Measurements from ENCODE around the gene DOCK7.

The DOCK7 gene

GRCh38 chr1:62450301-62450700, 237.9 kb downstream of the DOCK7 start:
- DNase-seq (ENCODE audit: low read depth in 4 of 4, low spot score in 1 of 4): no peak

GRCh38 chr1:62448221-62448933, 239.8 kb downstream of the DOCK7 start:
- DNase-seq (ENCODE audit: low read depth in 4 of 4, low spot score in 1 of 4): no peak

GRCh38 chr1:62444701-62445100, 243.5 kb downstream of the DOCK7 start:
- no peak for DNase-seq (ENCODE audit: low read depth in 4 of 4, low spot score in 1 of 4)

- no peak for DNase-seq (ENCODE audit: low read depth in 4 of 4, low spot score in 1 of 4)
Measured at GRCh38 chr1:62439652-62440371, 248.4 kb downstream of the DOCK7 start.

GRCh38 chr1:62438163-62438562, 250.0 kb downstream of the DOCK7 start:
- DNase-seq (ENCODE audit: low read depth in 4 of 4, low spot score in 1 of 4): no peak

GRCh38 chr1:62437273-62437940, 250.8 kb downstream of the DOCK7 start:
- DNase-seq (ENCODE audit: low read depth in 4 of 4, low spot score in 1 of 4): peak in 3 of 4 experiments; percentile 12 to 13 (median 12)

GRCh38 chr1:62436466-62437272, 251.5 kb downstream of the DOCK7 start, which contains the start of gene USP1:
TSS of gene USP1 (plus strand) at chr1:62437049. CDS start at chr1:62439868, 2,819 bp downstream.
- peak; percentile 83 to 95 (median 91) for DNase-seq (ENCODE audit: low read depth in 4 of 4, low spot score in 1 of 4)

- DNase-seq (ENCODE audit: low read depth in 4 of 4, low spot score in 1 of 4): peak; percentile 74 to 91 (median 88)
Measured at GRCh38 chr1:62436039-62436465, 252.1 kb downstream of the DOCK7 start.

GRCh38 chr1:62435231-62436038, 252.8 kb downstream of the DOCK7 start:
- peak in 1 of 4 experiments; percentile 11 for DNase-seq (ENCODE audit: low read depth in 4 of 4, low spot score in 1 of 4)

GRCh38 chr1:62434618-62435001, 253.6 kb downstream of the DOCK7 start:
- no peak for DNase-seq (ENCODE audit: low read depth in 4 of 4, low spot score in 1 of 4)

GRCh38 chr1:62433861-62434617, 254.1 kb downstream of the DOCK7 start:
- DNase-seq (ENCODE audit: low read depth in 4 of 4, low spot score in 1 of 4): no peak

- DNase-seq (ENCODE audit: low read depth in 4 of 4, low spot score in 1 of 4): no peak
Measured at GRCh38 chr1:62429581-62429980, 258.6 kb downstream of the DOCK7 start.

- no peak for DNase-seq (ENCODE audit: low read depth in 4 of 4, low spot score in 1 of 4)
Measured at GRCh38 chr1:62428351-62428750, 259.8 kb downstream of the DOCK7 start.

- no peak for DNase-seq (ENCODE audit: low read depth in 4 of 4, low spot score in 1 of 4)
Measured at GRCh38 chr1:62426794-62427193, 261.4 kb downstream of the DOCK7 start.

- no peak for DNase-seq (ENCODE audit: low read depth in 4 of 4, low spot score in 1 of 4)
Measured at GRCh38 chr1:62426237-62426636, 261.9 kb downstream of the DOCK7 start.

- DNase-seq (ENCODE audit: low read depth in 4 of 4, low spot score in 1 of 4): no peak
Measured at GRCh38 chr1:62425041-62425440, 263.1 kb downstream of the DOCK7 start.

- no peak for DNase-seq (ENCODE audit: low read depth in 4 of 4, low spot score in 1 of 4)
Measured at GRCh38 chr1:62424411-62424810, 263.8 kb downstream of the DOCK7 start.

GRCh38 chr1:62423580-62424242, 264.5 kb downstream of the DOCK7 start:
- no peak for DNase-seq (ENCODE audit: low read depth in 4 of 4, low spot score in 1 of 4)

- no peak for DNase-seq (ENCODE audit: low read depth in 4 of 4, low spot score in 1 of 4)
Measured at GRCh38 chr1:62420214-62420613, 268.0 kb downstream of the DOCK7 start.

Measured in stimulated activated CD4-positive, alpha-beta T cell treated with anti-CD3 and anti-CD28 coated beads, Interleukin-1b, Interleukin-23, amount 100 ng/mL, for 24 hours (primary cell).